GM19397 (cell line): ENCODE measurements around the gene TTN.
"Not testable (repeated sequence)": the region's sequence is repeated elsewhere in the genome, so short reads cannot be mapped to it uniquely, and the experiment has no call there.

Experiments used
- ATAC-seq: cut with Tn5 transposase; IDR thresholded peaks from one replicate; pipeline ENCODE4 v1.9.1; 2021; ENCODE audit warnings: mild to moderate bottlenecking, moderate library complexity; ENCODE audit not compliant: unreplicated experiment

The TTN gene

GRCh38 chr2:178542569-178542968 is 264.7 kb downstream of the TTN start:
- ATAC-seq: no peak

DNA sequence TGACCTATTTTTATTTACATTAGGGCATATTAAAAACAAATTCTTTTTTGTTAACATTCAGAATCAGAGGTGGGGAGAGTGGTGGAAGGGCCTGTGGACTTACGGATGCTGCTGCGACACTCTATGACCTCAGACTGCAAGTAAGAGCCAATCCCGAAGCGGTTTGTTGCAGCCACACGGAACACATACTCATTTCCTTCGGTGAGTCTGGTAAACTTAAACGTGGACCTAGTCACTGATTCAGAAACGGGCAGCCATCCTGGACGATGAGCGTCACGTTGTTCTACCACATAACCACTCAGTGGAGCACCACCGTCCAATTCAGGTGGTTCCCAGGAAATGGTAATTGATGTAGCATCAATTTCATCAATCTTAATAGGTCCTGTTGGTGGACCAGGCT is 265.1 kb downstream of the TTN start:
- ATAC-seq: no peak

- no peak for ATAC-seq
These were observed 271.2 kb downstream of the TTN start for GRCh38 chr2:178536037-178536436.

DNA sequence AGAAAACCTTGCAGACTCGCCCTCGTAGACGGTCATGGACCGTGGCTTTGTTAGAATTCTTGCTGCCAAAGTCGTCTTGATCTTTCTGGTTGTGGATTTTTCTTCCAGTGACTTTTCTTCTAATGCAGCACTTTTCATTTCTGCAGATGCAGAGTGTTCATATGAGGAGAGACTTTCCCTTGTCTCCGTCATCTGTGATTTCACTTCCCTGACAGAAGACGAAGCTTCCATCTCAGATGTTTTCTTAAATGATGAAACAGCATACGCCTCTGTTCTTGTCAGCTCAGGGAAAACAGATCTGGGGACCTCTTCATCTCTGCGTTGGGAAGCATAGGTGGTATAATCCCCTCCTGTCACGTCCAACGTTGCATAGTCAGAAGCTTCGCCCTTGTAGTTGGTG is 276.1 kb downstream of the TTN start:
- no peak for ATAC-seq

DNA sequence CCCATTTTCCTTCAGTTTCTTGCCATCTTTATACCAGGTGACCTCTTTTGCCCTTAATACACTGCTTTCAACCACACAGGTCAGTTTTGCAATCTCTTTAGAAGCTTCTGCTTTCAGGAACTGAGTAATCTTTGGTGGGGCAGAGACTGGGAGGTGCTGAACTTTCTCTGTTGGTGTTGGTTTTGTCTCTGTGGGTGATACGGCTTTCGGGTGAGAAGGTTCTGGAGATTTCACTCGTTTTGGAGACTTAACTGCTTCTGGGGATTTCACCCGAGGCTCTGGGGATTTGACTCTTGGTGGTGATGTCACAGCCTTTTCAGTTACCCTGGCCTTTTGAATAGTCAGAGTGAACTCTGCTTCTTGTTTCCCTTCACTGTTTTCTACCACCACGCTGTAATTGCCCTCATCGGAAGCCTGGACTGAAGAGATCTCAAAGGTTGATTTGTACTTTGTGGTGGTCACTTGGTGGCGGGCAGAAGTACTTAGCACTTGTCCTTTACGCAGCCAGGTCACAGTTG is 276.5 kb downstream of the TTN start:
- ATAC-seq: peak; percentile 92

- ATAC-seq: peak; percentile 17
These were observed 277.1 kb downstream of the TTN start for GRCh38 chr2:178530131-178530530.

GRCh38 chr2:178529194-178529593 is 278.0 kb downstream of the TTN start:
- no peak for ATAC-seq

DNA sequence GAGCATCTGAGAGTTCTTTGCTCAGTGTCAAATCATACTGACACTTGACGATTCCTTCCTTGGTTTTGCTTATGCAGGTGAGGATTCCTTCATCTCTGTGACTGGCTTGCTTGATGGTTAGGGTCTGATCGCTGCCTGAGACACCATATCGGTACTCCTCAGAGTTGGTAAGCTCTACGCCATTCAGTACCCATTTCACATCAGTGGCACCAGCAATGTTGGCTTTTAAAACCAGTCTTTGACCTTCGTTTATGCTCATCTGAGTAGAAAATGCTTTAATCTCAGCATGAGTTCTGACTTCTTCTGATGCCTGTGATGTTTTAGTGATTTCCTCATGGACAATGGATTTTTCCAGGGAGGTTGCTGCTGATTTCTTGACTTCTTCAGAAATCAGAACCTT is 278.6 kb downstream of the TTN start:
- ATAC-seq: no peak

- no peak for ATAC-seq
These were observed 279.6 kb downstream of the TTN start for GRCh38 chr2:178527592-178527991.

DNA sequence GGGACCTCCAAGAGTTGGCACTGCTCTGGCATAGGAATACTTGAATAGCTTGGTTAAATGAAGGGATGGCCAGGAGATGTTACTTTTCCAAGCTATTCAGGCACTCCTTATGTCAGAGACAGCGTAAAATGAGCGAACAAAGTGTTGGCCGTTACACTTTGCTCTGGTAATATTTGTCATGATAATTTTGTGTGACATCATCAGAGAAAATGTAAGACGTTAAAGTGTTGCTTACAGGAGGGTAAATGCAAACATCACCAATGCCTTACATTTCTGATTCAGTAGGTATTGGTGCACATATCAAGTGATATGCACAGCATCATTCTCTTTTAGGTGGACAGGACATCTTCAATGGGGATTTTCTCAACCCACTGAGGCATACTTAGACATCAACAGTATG is 281.0 kb downstream of the TTN start:
- no peak for ATAC-seq

- not testable (repeated sequence) for ATAC-seq
These were observed 281.8 kb downstream of the TTN start for GRCh38 chr2:178525460-178525859.

- ATAC-seq: not testable (repeated sequence)
These were observed 282.2 kb downstream of the TTN start for GRCh38 chr2:178525010-178525409.

DNA sequence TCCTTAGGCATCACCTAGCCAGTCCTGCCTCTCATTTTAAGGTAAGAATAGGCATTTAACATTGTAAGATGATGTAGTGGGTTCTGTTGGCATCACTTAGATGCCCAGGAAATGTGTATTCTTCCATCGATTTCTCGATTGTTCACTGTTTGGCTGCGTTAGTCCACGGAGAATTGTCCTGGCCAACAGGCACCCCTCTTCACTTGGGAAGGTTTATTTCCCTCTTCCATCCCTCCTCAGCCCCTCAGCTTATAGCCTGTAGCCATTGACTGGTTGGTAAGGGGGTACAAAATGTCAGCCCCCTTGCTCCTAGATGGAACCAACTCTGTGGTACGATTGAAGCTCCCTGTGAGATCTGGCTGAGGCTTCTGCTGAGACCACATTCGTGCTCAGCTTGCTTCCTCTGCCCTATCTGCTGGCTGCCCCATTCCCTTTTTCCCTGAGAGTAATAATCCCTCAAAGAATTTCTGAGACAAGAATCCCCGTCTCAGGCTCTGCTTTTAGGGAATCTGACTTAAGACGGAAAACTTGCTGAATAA is 283.6 kb downstream of the TTN start:
- peak; percentile 10 for ATAC-seq

DNA sequence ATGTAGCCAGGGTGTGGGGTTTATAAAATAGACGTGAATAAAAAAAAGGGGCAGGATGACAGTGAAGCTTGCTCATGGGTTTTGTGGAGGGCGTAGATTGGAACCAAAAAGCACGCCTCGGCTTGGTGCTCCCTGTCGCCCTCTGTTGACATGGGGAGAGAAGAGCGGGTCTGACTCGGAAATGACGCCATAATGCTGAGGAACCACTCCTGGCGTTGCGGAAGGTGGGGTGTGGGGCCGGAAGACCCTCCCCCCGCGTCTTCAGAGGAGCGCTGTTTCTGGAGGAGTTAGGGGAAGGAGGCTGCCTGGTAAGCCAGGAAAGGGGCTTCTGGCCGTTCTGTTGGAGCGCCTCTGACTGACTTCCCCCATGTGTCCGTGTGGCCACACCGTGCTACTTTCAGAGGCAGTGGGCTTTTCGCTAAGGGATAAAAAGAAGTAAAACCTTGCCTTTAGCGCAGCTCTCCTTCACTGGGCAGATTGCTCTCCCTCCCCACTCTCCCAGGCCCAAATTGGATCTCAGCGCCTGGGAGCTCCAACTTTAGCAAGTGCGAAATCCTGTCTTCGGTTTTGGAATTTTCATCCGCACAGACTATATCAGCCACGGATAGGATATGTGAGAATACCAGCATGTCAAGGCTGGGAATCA is 284.1 kb downstream of the TTN start:
- peak; percentile 96 for ATAC-seq

- no peak for ATAC-seq
These were observed 285.7 kb downstream of the TTN start for GRCh38 chr2:178521304-178522150.

DNA sequence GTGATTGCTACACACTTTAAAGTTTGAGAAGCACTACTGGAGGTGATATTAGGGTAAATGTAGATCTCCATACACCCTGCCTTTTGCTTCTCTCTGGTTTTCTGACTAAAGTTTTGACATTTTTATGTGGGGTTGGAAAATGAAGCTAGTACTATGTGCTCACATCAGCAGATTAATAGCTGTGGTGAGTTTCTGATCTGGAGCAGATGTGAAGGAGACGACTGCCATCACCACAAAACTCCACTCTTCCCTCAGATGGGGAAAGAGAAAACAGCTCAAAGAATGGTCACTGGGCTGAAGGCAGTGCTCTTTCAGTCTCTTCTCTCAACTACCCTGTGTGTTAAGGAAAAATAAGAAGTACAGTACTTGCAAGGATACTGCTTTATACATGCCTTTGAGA is 289.7 kb downstream of the TTN start:
- no peak for ATAC-seq

- ATAC-seq: no peak
These were observed 292.6 kb downstream of the TTN start for GRCh38 chr2:178514664-178515063.

DNA sequence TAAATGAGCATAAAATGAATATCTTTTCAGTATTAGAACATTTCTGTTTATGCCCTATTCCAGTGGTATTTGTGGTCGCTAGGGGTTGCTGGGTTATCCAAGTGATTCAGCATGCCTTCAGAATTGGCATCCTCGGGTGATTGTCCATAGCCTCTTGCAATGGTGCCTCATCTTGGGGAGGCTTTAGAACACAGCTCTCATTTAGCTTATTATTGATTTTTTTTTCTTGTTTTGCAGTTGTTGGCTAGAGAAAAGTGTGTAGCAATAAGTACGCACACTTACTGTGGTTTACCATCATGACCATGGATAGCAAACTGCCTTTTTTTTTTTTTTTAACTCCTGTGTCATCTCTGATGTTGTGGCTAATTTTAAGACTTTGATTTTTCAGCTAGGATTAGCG is 293.3 kb downstream of the TTN start:
- ATAC-seq: no peak

DNA sequence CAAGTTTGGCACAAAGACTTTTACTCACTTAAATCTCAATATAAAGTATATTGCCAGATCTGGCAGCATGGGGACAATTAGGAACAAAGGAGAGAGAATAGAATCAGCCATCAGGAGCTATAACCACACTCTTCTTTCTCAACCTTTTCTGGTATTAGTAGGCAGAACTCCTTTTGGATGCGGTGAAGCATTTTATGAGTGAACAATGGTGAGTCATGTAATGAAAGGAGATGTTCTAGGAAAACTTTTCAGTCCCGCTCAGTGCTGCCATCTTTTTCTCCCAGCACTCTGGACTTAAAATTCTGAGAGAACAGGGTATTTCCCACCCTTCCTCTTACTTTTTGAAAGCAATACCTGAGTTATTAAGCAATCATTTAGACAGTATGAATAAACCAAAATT is 294.7 kb downstream of the TTN start:
- ATAC-seq: no peak

- no peak for ATAC-seq
These were observed 296.8 kb downstream of the TTN start for GRCh38 chr2:178510384-178510783.

GRCh38 chr2:178508646-178509045 is 298.6 kb downstream of the TTN start:
- no peak for ATAC-seq

DNA sequence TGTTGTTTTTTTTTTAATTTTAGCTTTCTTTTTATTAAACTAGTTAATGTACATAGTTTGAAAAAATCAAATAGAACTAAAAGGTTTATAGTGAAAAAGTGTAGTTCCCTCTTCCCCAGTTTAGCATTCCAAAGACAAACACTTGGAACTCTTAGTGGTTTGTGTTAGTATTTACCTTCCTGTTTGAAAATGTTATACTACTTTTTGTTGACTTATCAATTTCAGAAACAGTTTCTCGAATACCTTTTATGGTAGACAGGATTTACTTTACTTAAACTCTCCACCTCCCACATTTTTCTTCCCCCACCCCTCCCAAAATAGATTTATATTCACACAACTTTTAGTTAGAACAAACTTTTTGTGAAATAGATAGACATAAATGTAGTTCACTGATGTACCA is 300.3 kb downstream of the TTN start:
- ATAC-seq: no peak
